NCI-H2196 treated with DMSO at 0.1 percent for 48 hours (cell line): ENCODE results near the gene SLC25A13.
"Not testable (repeated sequence)": the region's sequence is repeated elsewhere in the genome, so short reads cannot be mapped to it uniquely, and the experiment has no call there.

Source experiments
- DNase-seq: peaks from one replicate; lab custom pipeline; 2025; ENCODE audit not compliant: unreplicated experiment; lab: John Stamatoyannopoulos, UW

The SLC25A13 gene

GRCh38 chr7:96300502-96300901 is 21.4 kb downstream of the SLC25A13 start:
- no peak for DNase-seq

- DNase-seq, result no peak
Observed at GRCh38 chr7:96299496-96299895, 22.4 kb downstream of the SLC25A13 start.

- no peak for DNase-seq
Observed at GRCh38 chr7:96297876-96298275, 24.0 kb downstream of the SLC25A13 start.

GRCh38 chr7:96297446-96297845 is 24.5 kb downstream of the SLC25A13 start:
- DNase-seq, result not testable (repeated sequence)

- DNase-seq, result not testable (repeated sequence)
Observed at GRCh38 chr7:96293911-96294310, 28.0 kb downstream of the SLC25A13 start.

- DNase-seq, result no peak
Observed at GRCh38 chr7:96287559-96287958, 34.3 kb downstream of the SLC25A13 start.

- DNase-seq, result no peak
Observed at GRCh38 chr7:96287132-96287531, 34.8 kb downstream of the SLC25A13 start.

- DNase-seq, result no peak
Observed at GRCh38 chr7:96285579-96285978, 36.3 kb downstream of the SLC25A13 start.

- no peak for DNase-seq
Observed at GRCh38 chr7:96284835-96285234, 37.1 kb downstream of the SLC25A13 start.

GRCh38 chr7:96284240-96284639 is 37.7 kb downstream of the SLC25A13 start:
- DNase-seq, result no peak

- no peak for DNase-seq
Observed at GRCh38 chr7:96282835-96283234, 39.1 kb downstream of the SLC25A13 start.

GRCh38 chr7:96277921-96278320 is 44.0 kb downstream of the SLC25A13 start:
- DNase-seq, result no peak

GRCh38 chr7:96276019-96276418 is 45.9 kb downstream of the SLC25A13 start:
- no peak for DNase-seq

- no peak for DNase-seq
Observed at GRCh38 chr7:96273716-96274115, 48.2 kb downstream of the SLC25A13 start.

- DNase-seq, result no peak
Observed at GRCh38 chr7:96269246-96269994, 52.5 kb downstream of the SLC25A13 start.

- no peak for DNase-seq
Observed at GRCh38 chr7:96266580-96266979, 55.3 kb downstream of the SLC25A13 start.

- no peak for DNase-seq
Observed at GRCh38 chr7:96266015-96266414, 55.9 kb downstream of the SLC25A13 start.

- DNase-seq, result no peak
Observed at GRCh38 chr7:96253964-96254363, 67.9 kb downstream of the SLC25A13 start.

- no peak for DNase-seq
Observed at GRCh38 chr7:96253441-96253840, 68.5 kb downstream of the SLC25A13 start.

- DNase-seq, result no peak
Observed at GRCh38 chr7:96250776-96251361, 71.0 kb downstream of the SLC25A13 start.

GRCh38 chr7:96248405-96248804 is 73.5 kb downstream of the SLC25A13 start:
- no peak for DNase-seq

GRCh38 chr7:96246919-96247318 is 75.0 kb downstream of the SLC25A13 start:
- DNase-seq, result no peak

GRCh38 chr7:96244992-96245292 is 77.0 kb downstream of the SLC25A13 start:
- DNase-seq, result no peak
